M059J (cell line): ENCODE measurements around the gene CYTH3. TPM values are rescaled to one million over a fixed set of nuclear protein-coding genes. Genes with fewer than 3 reads are reported as not detected.
A peak's percentile ranks its signal among the peaks of the same experiment; 100 is the strongest.

Experiments used
- DNase-seq: peaks from one replicate; pipeline ENCODE4 v3.0.0-alpha.2; 2012; ENCODE audit warnings: low read depth
- total RNA-seq: library from RNA; depleted of rRNA; stranded (reverse); fragments of >200 nt; shearing (Covaris generic); gene quantifications from 2 replicates; pipeline ENCODE4 v1.2.3, GENCODE V29; 2014

The CYTH3 gene
- total RNA-seq, 1 experiment from 2014 or later: 29.6 TPM

DNA sequence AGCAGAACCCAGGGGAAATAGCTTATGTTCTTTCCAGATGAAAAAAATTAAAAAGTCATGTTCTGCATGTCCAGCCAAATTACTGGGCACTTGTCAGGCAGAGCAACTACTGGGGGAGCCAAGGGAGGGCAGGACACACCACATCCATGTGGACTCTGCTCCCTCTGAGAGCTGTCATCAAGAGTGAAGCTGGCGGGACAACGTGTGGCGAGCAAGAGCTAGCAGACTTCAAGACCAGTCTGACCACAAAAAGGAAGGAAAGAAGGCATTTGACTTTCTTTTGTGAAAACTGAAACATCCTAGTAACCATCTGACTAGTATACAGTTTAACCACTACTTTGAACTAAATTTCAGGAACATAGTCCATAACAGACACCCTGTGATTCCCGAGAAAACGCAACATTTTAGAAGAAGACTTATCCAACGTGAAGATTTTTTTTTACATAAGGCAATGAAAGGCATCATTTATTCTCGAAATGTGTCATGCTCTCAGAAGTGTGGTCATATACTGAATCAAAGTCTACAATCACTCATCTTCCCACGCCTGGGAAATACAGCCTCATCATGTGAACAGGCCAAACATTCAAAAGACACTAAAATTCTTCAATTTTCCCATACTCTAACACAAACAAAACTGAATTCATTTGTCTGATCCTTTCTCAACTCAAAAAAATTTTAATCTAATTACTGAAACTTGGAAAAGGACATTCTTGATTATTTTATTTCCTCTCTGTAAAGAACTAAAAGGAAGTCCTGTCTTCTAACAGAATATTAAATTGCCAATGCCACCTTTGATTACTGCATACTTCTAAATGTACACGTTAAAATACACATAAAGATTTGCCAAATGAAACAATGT lies 15.5 kb downstream of the CYTH3 start:
- DNase-seq: peak; percentile 62

DNA sequence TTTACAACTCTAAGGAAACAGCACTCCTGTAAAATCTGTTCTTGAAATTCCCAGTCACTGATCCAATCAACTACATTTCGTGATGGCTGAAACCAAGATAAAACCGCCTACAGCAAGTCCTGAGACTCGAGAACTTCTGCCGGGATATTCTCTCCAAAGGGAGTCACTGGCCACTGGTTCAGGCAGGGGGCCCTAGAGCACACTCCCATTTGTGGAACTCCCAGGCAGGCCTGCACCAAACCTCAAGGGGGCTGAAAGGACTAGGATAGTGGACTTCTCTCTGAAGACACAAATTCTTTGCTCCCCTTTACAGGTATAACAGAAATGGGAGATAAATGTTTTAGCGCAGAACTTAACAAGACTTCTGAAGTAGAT lies 16.3 kb downstream of the CYTH3 start:
- DNase-seq: no peak

DNA sequence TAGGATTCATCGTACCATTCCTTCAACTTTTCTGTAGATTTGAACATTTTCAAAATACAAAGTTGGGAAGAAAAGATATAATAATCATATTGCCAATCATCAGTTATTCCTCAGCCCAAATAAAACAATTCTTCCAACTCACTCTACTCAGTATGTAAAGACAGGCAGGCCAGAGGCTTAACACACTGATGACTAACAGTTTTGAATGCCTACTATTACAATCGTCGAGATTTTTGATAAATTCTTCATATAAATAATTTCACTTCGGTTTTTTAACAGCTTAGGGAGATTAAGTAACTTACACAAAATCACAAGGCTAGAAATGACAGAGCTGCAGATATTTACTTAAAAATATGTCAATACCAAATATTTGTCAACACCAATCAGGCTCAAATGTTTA lies 17.6 kb downstream of the CYTH3 start:
- DNase-seq: no peak

DNA sequence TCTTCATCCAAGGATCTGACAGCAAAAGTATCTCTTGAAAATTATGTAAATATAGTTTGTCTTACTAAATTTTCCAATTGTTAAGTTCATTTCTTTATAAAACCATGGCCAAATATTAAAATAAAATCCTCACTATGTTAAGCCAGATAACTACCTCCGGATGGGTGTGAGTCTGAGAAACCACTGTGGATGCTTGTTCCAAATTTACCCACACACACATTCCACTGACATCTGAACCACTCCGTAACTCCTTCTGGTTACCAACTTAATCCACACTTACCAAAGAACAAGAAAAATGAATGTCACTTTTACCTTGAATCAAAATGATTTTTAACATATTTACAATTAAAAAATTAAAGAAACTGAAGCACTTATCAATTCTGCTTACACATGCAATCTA lies 19.7 kb downstream of the CYTH3 start:
- DNase-seq: no peak

DNA sequence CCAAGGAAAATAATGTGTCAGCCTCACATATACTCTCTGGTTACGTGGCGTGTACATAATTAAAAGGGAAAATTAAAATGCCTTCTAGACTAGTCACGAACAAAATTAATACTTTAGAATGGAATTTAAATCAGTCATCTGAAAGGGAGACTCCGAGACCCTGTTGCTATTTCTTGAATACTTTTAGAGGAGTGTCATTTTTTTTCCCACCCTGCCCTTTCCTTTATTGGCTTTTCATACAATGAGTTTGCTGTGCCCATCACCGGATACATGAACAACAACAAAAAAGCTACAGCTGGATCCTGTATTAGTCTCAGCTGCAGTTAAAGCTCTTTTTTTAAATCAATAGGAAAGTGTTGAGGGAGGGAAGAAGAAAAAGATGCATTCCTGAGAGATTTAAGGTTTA lies 20.1 kb downstream of the CYTH3 start:
- peak; percentile 65 for DNase-seq

DNA sequence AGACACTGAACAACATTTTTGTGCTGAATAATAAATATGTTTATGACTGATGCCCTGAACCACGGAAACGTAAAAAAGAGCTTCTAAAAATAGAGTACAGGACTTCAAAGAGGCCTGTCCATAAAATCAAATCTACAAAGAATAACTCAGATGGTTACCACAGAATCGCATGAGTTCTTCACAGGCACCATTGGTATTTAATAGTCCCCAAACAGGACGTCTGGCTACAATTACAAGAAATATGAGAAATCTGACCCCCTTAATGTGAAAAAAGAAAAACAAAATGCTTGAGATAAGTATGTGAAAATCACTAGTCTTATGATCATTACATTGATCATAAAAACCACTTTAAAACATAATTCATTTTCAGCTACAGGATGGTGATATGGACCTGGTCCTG lies 20.8 kb downstream of the CYTH3 start:
- peak; percentile 34 for DNase-seq

DNA sequence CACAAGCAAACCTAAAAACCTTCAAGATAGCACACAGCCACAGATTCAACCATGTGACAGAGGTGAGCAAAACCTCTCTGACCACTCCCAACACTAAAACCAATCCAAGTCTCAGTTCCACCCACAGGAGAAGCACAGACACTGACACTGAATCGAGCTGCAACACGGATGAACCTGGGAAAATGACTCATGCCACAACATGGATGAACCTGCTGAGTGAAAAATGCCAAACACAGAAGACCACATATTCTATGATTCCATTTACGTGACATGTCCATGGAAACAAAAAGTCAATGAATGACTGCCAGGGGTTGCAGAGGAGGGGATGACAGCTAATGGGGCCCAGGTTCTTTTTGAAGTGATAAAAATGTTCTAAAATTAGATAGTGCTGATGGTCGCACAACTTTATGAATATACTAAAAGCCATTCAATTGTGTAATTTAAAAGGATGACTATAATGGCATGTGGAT lies 22.0 kb downstream of the CYTH3 start:
- no peak for DNase-seq

DNA sequence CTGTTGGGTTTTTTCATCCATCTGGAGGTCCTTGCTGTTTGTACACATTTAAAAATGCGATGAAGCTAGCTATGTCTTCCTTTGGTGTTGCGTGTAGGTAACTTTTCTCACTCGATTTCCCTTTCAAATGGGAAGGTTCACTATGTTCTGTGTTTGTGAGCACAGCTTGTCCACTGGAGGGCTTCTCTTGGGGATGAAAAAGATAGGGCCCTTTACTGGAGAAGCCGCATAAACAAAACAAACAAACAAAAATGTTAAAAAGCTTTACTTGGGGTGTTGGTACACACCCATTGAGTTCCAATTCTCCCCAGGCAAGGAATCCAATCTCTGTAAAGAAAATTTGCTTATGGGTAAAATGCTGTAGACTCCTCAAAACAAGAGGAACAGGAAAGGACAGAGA lies 23.4 kb downstream of the CYTH3 start:
- DNase-seq: no peak

DNA sequence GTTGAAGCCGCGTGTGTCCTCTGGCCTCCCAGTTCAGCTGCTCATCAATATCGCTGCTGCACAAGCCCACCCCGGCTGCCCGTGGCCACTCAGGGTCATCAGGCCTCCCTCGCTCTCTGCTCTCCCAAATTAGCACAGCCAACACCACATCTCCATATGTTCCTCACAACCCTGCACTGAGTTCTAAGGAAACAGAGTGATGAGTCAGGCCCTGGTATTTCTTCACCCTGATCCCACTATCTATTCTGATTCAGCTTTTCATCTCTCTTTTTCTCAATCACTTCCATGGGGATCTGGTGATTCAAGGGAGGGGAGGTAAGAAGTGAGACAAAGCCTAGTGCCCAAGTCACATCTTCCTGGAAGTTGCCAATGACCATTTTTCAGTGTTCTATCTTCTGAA lies 23.8 kb downstream of the CYTH3 start:
- DNase-seq: peak; percentile 67

DNA sequence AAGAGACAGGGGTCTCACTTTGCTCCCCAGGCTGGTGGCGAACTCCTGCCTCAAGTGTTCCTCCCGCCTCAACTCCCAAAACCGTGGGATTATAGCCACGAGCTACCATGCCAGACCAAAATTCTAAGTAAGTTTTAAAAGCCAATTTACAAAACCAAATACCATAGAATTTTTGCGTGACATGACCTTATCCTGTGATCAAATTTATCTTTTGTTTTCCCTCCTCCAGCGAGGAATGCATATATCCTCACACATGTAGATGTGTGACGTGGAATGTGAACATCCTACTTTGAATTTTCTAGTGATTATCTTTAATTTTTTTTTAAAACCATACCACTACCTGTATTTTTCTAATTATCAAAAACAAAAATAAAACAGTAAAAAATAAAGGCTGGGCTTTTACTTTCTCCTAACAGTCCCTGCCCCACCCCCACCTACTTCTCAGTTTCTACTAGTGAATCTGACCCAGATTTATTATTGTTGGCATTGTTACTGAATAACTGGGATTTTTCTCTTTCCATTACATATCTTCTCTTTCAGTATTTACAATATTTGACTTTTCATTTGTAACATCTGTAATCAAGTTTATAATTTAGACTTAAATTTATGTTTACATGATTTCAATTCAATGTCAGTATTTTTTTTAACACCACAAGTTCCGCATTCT lies 26.0 kb downstream of the CYTH3 start:
- peak; percentile 24 for DNase-seq

DNA sequence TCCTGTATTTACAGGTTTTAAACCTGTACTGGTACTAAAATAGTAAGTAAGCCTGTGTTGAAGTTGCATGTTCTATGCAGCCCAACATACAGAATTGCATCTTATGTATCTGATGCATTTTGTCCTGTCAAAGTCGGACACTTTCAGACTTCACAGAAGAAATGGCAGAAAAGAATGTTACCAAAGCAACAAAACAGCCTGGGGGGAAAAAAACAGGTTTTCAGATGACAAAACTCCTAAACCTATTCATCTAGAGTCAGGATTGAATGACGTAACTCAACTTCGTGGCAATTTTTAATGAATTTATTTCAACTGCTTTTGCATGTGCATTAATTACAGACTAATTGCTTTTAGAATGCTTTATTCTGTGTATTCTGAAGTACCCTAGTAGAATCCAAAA lies 28.4 kb downstream of the CYTH3 start:
- DNase-seq: no peak

DNA sequence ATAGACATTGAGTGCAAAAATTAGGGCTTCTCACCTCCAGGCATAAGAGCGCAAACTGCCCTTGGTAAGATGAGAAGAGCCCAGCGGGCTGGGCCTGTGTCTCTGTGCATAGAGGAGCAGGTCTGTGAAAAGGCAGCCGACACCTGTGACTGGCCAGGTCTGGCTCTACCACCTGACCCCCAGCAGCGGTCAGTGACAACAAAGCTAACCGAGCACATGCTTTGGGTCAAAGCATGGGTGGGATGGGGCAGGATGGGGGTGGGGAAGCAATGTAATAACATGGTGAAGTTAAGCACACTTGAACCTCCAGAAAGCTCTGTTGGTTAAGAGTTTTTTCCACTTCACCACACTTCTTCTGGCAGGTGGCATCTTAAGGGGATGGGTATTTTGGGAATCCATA lies 29.3 kb downstream of the CYTH3 start:
- DNase-seq: no peak

DNA sequence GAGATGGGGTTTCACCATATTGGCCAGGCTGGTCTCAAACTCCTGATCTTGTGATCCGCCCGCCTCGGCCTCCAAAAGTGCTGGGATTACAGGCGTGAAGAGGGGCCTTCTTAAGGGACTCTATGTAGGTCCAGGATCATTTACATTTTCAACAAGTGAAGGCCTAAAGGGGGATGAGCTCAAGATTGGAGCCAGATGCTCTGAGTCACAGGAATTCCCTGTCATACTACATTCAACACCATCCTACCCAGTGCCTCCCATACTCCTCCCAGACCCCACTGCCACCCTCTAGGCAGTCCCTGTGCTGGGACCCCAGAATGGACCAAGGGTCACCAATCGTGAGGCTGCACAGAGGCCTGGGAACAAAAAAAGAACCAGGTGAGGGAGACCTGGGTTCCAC lies 29.9 kb downstream of the CYTH3 start:
- DNase-seq: no peak

DNA sequence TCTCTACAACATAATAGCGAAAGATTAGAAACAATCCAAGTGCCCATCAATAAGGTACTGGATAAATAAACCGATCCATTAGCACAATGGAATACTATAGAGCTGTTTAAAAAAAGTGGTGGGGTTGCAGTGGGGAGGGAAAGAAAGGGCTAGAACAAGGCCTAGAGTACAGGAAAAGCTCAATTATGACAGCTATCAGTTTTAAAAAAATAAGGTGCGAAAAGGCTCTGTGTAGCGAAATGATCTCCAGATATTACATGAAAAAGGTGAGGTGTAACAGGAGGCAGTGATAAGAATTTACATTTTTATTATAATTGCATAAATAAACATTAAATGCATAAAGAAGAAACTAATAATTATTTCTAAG lies 30.8 kb downstream of the CYTH3 start:
- DNase-seq: no peak

DNA sequence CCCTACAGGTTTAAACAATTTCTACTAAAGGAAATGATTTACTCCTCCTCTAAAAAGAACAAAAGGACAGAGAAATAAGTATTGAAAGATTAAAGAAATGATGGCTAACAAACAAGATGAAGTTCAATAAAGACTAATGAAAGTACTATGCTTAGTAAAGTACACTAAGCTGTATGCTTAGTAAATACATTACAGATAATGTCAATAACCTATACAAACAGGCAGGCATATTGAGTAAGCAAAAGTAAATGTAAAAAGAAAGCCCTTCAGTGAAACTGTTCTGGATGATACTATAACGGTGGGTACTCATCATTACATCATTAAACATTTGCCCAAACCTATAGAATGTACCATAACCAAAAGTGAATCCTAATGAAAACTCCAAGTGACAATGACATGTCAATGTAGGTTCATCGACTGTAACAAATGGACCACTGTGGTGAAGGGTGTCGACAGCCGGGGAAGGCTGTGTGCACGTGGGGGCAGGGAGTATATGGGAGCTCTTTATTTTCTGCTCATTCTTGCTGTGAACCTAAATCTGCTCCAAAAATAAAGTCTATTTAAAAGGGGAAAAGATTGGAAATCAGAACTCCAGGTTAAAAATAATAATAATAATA lies 34.0 kb downstream of the CYTH3 start:
- no peak for DNase-seq

DNA sequence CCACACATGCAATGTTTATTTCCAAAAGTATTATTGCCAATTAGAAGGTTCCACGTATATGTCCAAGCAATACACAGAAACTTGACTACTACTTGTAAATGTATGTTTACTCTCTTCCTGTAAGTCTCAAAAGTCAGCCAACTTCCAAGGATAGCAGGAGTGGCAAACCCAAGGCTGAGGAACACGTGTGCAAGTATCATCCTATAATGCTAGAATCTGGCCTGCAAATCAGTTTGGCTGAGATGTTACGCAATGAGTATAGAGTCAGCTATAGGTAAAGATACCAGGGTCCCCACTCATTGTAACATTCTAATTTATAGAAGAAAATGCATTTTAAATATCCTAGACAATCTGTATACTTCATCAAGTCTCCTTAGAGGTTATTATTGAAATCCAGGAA lies 34.7 kb downstream of the CYTH3 start:
- DNase-seq: no peak

DNA sequence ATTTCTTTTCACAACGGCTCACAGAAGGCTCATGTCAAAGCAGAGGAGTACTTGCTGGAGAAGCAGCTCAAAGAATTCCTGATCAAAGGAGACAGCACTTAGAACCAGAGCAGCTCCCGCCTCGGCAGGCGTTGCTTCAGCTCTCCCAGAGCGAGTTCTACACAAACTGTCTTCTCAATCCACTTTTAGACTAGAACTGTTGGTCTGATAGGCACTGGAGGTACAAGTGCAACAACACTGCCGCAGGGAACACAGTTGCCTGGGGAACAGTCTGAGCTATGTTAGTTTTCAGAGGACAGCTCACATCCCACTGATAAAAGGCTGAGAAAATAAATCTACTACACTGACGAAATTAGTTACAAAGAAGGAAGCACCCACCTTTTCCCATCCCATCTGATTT lies 35.4 kb downstream of the CYTH3 start:
- no peak for DNase-seq

DNA sequence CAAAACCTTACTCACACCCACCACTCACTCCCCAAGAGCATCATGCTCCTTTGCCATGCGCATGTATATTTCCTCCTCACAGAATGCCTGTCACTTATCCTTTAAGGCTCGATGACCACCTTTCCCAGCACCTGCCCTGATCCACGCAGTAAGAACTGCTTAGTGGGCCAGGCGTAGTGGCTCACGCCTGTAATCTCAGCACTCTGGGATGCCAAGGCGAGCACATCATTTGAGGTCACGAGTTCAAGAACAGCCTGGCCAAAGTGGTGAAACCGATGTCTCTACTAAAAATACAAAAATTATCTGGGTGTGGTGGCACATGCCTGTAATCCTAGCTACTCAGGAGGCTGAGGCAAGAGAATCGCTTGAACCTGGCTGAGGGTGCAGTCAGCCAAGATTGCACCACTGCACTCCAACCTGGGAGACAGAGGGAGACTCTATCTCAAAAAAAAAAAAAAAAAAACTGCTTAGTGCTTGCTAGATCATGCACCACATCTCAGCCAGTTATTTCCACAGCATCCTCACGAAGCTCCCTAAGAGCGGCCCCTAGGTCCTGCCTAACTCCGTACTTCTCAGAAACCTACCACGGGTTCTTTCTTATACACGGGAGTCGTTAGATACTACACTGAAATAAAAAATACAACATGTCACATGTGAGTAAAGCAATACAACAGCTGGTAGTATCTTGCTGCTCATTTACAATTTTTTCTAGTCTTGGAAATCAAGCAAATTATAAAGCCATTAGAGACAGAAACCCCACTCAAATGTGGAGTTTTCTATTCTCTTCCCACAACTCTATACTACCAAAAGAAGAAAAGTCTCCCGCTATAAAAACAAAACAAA lies 37.2 kb downstream of the CYTH3 start:
- no peak for DNase-seq

DNA sequence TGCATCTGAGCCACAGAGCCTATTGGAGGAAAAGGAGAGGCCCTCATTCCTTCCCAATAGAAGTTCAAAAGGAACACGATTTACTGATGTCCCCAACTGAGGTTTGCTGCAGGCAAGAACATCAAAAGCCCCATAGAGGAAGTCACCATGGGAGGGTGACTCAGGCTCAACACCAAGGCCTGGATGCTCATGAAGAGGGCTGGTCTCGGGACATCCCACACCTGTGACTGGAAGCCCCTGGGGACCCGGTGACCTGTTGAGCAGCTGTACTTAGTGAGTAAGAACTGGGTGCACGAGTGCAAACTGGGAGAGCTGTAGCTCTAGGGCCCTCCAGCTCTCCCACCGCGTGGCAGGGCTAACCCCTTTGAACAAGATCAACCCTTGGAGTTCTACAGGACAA lies 38.0 kb downstream of the CYTH3 start:
- no peak for DNase-seq

DNA sequence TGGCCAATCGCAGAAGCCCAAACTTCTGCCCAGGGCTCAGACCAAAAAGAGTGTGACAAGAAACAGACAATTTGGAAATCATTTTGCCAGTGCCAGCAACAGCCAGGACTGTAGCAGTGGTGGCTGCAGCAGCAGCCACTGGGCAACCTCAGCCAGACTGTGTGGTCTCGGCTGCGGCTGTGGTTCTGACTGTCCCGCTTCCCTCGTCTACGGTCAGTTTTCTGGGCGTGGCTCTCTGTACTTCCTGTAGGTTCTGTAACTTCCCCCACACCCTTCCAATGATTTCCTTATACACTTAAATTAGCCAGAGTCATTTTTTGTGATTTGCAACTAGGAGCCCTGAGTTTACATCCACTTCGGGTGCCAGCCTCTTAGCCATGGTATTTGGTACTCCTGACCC lies 39.9 kb downstream of the CYTH3 start:
- DNase-seq: no peak

DNA sequence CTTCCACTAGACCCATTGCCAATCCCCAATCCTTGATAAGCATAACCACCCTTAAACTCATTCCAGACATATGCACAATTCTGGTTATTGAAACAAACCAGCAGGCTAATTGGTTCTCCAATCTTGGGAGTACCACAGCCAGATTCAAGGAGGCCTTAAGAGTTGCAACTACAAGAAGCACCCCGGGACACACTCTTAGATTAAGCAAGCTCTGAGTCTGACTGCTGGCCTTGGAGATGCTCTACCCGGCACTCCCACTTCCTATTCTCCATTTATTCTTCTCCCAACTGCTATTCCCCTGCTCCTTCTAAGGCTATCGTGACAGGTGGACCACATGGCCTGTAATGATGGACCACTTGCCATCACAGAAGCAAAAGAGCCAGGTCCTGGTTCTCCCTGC lies 40.3 kb downstream of the CYTH3 start:
- DNase-seq: no peak

DNA sequence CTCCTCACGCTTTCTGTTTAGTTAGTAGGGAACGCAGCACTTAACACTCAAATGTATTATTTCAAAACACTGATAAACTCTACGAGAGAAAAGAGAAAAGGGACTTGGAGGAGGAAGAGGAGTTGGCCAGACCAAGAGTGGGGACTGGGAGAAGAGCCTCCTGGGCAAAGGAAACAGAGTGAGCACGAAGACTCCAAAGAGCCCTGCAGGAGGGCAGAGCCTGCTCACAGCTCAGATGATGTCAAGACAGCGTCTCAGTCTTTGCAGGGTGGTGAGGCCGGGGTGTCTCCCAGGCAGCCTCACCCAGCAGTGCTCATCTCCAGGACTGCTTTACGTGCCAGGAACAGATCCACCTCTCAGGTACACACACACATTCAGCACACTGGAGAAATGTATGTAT lies 41.2 kb downstream of the CYTH3 start:
- DNase-seq: no peak
